Naive thymus-derived CD4-positive, alpha-beta T cell (primary cell): ENCODE data around the gene RASAL2. TPM values are rescaled to one million over a fixed set of nuclear protein-coding genes. Genes with fewer than 3 reads are reported as not detected.
A peak's percentile ranks its signal among the peaks of the same experiment; 100 is the strongest.

Source experiments
- ATAC-seq: fragments of 150-1000 bp; cut with Tn5 transposase; 2 replicates; pipeline ENCODE4 v1.10.0; 2021; ENCODE audit warnings: mild to moderate bottlenecking, moderate library complexity
- CTCF ChIA-PET: fragments of 350-600 bp; sonication (Branson Sonifier 250); formaldehyde crosslinking; loops from one replicate; lab custom pipeline; 2021; ENCODE audit warnings: antibody characterized with exemption; lab: Charles Lee
- POLR2A ChIA-PET: fragments of 350-600 bp; sonication (Branson Sonifier 250); formaldehyde crosslinking; loops from one replicate; lab custom pipeline; 2021; ENCODE audit warnings: antibody characterized with exemption, inconsistent platforms; lab: Charles Lee
- DNase-seq, 9 donors: peaks; one replicate each; pipeline versions ENCODE4 v3.0.0 to v3.0.0-alpha.2; 2020 to 2022; ENCODE audit warnings: mixed read lengths in 1 of 9
- H3K27ac ChIP-seq: one replicate; pipeline ENCODE4 v1.7.0; 2013; ENCODE audit warnings: mild to moderate bottlenecking, low read depth, low read length, moderate library complexity
- H3K27me3 ChIP-seq, 2 donors: one replicate each; pipeline ENCODE4 v1.7.0; 2013; ENCODE audit warnings: low read length in 2 of 2, mild to moderate bottlenecking in 2 of 2, moderate library complexity in 2 of 2; ENCODE audit not compliant: control insufficient read depth in 2 of 2, insufficient read depth in 2 of 2
- H3K36me3 ChIP-seq, 3 experiments: 1 replicate in 2 of 3; 2 replicates in 1 of 3; pipeline ENCODE4 v1.7.0; 2013; ENCODE audit warnings: low read length in 3 of 3, mild to moderate bottlenecking in 3 of 3, moderate library complexity in 1 of 3; ENCODE audit not compliant: insufficient read depth in 3 of 3, control insufficient read depth in 2 of 3
- H3K4me1 ChIP-seq, 2 donors: one replicate each; pipeline ENCODE4 v1.7.0; 2013; ENCODE audit warnings: low read length in 2 of 2, mild to moderate bottlenecking in 2 of 2, moderate library complexity in 1 of 2; ENCODE audit not compliant: control insufficient read depth in 2 of 2, insufficient read depth in 2 of 2
- H3K4me3 ChIP-seq: 2 replicates; pipeline ENCODE4 v1.7.0; 2013; ENCODE audit warnings: mild to moderate bottlenecking, low read length
- H3K9me3 ChIP-seq, 3 experiments: 1 replicate in 2 of 3; 2 replicates in 1 of 3; pipeline ENCODE4 v1.7.0; 2013; ENCODE audit warnings: low read length in 3 of 3; ENCODE audit not compliant: control insufficient read depth in 2 of 3
- H3K27ac Mint-ChIP-seq, 9 donors: one replicate each; pipeline ENCODE4 v1.8.0; 2020 to 2022; ENCODE audit warnings: mixed read lengths in 9 of 9, mild to moderate bottlenecking in 8 of 9, moderate library complexity in 5 of 9, inconsistent platforms in 2 of 9
- H3K27me3 Mint-ChIP-seq, 5 donors: one replicate each; pipeline ENCODE4 v1.8.0; 2021 to 2022; ENCODE audit warnings: mixed read lengths in 5 of 5, mild to moderate bottlenecking in 1 of 5
- H3K36me3 Mint-ChIP-seq, 5 donors: one replicate each; pipeline ENCODE4 v1.8.0; 2020 to 2022; ENCODE audit warnings: mixed read lengths in 5 of 5, mild to moderate bottlenecking in 3 of 5, inconsistent platforms in 1 of 5
- H3K4me1 Mint-ChIP-seq, 7 donors: one replicate each; pipeline ENCODE4 v1.8.0; 2020 to 2022; ENCODE audit warnings: mixed read lengths in 7 of 7, mild to moderate bottlenecking in 3 of 7, inconsistent platforms in 1 of 7
- H3K4me3 Mint-ChIP-seq, 10 donors: one replicate each; pipeline ENCODE4 v1.8.0; 2020 to 2022; ENCODE audit warnings: mild to moderate bottlenecking in 10 of 10, mixed read lengths in 10 of 10, moderate library complexity in 6 of 10, inconsistent platforms in 2 of 10
- H3K9me3 Mint-ChIP-seq, 11 donors: one replicate each; pipeline ENCODE4 v1.8.0; 2020 to 2022; ENCODE audit warnings: mixed read lengths in 11 of 11, mild to moderate bottlenecking in 4 of 11, inconsistent platforms in 1 of 11, moderate library complexity in 1 of 11
- intact Hi-C, 2 donors: fragments of 100-400 bp; cut with micrococcal nuclease; formaldehyde crosslinking; loops; one replicate each; pipeline ENCODE4 v1.15.1; 2023
- polyA plus RNA-seq, 2 donors: library from polyadenylated mRNA; unstranded; fragments of 300-500 nt; fragmentation: Illumina TruSeq; gene quantifications; one replicate each; pipeline ENCODE4 v1.2.3, GENCODE V29; 2021
- total RNA-seq, 6 experiments: library from RNA in 5 of 6; stranded (reverse) in 5 of 6; gene quantifications; 1 replicate in 5 of 6; 2 replicates in 1 of 6; pipeline ENCODE4 v1.2.3 and lab custom pipeline; 2021 to 2026

Gene RASAL2
- total and polyA plus RNA-seq, 7 experiments from 2014 or later: 0.11 to 0.69 (median 0.15) TPM; not detected in 3

GRCh38 chr1:178407655-178408054, 313.8 kb downstream of the RASAL2 start:
- POLR2A ChIA-PET: no interaction called here

GRCh38 chr1:178408871-178409270, 315.0 kb downstream of the RASAL2 start:
- peaks cover 0 to 7% (median 2%) of the 10 kb centered on the region in 11 donors for H3K9me3 Mint-ChIP-seq
- intact Hi-C loops: no loop called here

More at GRCh38 chr1:178407655-178408054, 313.8 kb downstream of the RASAL2 start:
- Histone ChIP-seq H3K27me3 (peaks cover 0 to 4% of the 10 kb centered on the region in 2 donors), H3K9me3 (no peaks in the 10 kb centered on the region), H3K27ac (no peak overlapping the region), H3K4me3 (no peak overlapping the region), H3K36me3 (no peaks in the 10 kb centered on the region), H3K4me1 (no peaks in the 10 kb centered on the region)
- Mint-ChIP-seq H3K9me3 (peaks cover 0 to 7% (median 2%) of the 10 kb centered on the region in 11 donors), H3K27ac (no peak overlapping the region), H3K4me3 (no peak overlapping the region), H3K4me1 (no peaks in the 10 kb centered on the region), H3K36me3 (peaks cover 0 to 3% (median 0%) of the 10 kb centered on the region in 5 donors), H3K27me3 (peaks cover 0 to 30% (median 15%) of the 10 kb centered on the region in 5 donors)
- no peak for ATAC-seq
- CTCF ChIA-PET: no interaction called here
- intact Hi-C loops: no loop called here
- DNase-seq: no peak

GRCh38 chr1:178409541-178409940, 315.6 kb downstream of the RASAL2 start:
- POLR2A ChIA-PET: no interaction called here

More at GRCh38 chr1:178408871-178409270, 315.0 kb downstream of the RASAL2 start:
- Mint-ChIP-seq H3K27me3 (peaks cover 0 to 30% (median 15%) of the 10 kb centered on the region in 5 donors), H3K4me1 (peaks cover 0 to 2% (median 0%) of the 10 kb centered on the region in 7 donors), H3K4me3 (no peak overlapping the region), H3K27ac (no peak overlapping the region), H3K36me3 (peaks cover 0 to 3% (median 0%) of the 10 kb centered on the region in 5 donors)
- H3K9me3 ChIP-seq: no peaks in the 10 kb centered on the region
- no peaks in the 10 kb centered on the region for H3K36me3 ChIP-seq
- ATAC-seq (peak; percentile 38), DNase-seq (no peak)
- POLR2A ChIA-PET: no interaction called here
- no peaks in the 10 kb centered on the region for H3K4me1 ChIP-seq
- H3K27me3 ChIP-seq: peaks cover 0 to 4% of the 10 kb centered on the region in 2 donors
- no peak overlapping the region for H3K27ac ChIP-seq
- no peak overlapping the region for H3K4me3 ChIP-seq
- CTCF ChIA-PET: no interaction called here

GRCh38 chr1:178411756-178412399, 318.0 kb downstream of the RASAL2 start:
- no peak overlapping the region for H3K4me3 Mint-ChIP-seq
- no peaks in the 10 kb centered on the region for H3K36me3 ChIP-seq
- no peak overlapping the region for H3K27ac Mint-ChIP-seq
- H3K27ac ChIP-seq: no peak overlapping the region
- no peaks in the 10 kb centered on the region for H3K9me3 ChIP-seq
- H3K27me3 Mint-ChIP-seq: peaks cover 0 to 26% (median 15%) of the 10 kb centered on the region in 5 donors
- peaks cover 0 to 3% (median 0%) of the 10 kb centered on the region in 5 donors for H3K36me3 Mint-ChIP-seq
- H3K4me1 ChIP-seq: no peaks in the 10 kb centered on the region
- intact Hi-C loops: no loop called here
- ChIA-PET CTCF (no interaction called here), POLR2A (no interaction called here)
- H3K4me3 ChIP-seq: no peak overlapping the region
- peaks cover 0 to 2% (median 0%) of the 10 kb centered on the region in 7 donors for H3K4me1 Mint-ChIP-seq
- H3K9me3 Mint-ChIP-seq: peaks cover 0 to 9% (median 5%) of the 10 kb centered on the region in 11 donors
- DNase-seq (no peak), ATAC-seq (no peak)
- H3K27me3 ChIP-seq: peaks cover 0 to 4% of the 10 kb centered on the region in 2 donors

More at GRCh38 chr1:178409541-178409940, 315.6 kb downstream of the RASAL2 start:
- no peak overlapping the region for H3K4me3 Mint-ChIP-seq
- no peaks in the 10 kb centered on the region for H3K36me3 ChIP-seq
- intact Hi-C loops: no loop called here
- H3K27me3 Mint-ChIP-seq: peaks cover 0 to 30% (median 15%) of the 10 kb centered on the region in 5 donors
- peaks cover 0 to 2% (median 0%) of the 10 kb centered on the region in 7 donors for H3K4me1 Mint-ChIP-seq
- no peaks in the 10 kb centered on the region for H3K9me3 ChIP-seq
- H3K36me3 Mint-ChIP-seq: peaks cover 0 to 3% (median 0%) of the 10 kb centered on the region in 5 donors
- H3K9me3 Mint-ChIP-seq: peaks cover 0 to 7% (median 2%) of the 10 kb centered on the region in 11 donors
- H3K4me1 ChIP-seq: no peaks in the 10 kb centered on the region
- H3K27ac Mint-ChIP-seq: no peak overlapping the region
- no peak overlapping the region for H3K4me3 ChIP-seq
- CTCF ChIA-PET: no interaction called here
- ATAC-seq (no peak), DNase-seq (no peak)
- no peak overlapping the region for H3K27ac ChIP-seq
- peaks cover 0 to 4% of the 10 kb centered on the region in 2 donors for H3K27me3 ChIP-seq

GRCh38 chr1:178412400-178412770, 318.5 kb downstream of the RASAL2 start:
- POLR2A ChIA-PET: no interaction called here
- CTCF ChIA-PET: no interaction called here

GRCh38 chr1:178417858-178418257, 324.0 kb downstream of the RASAL2 start:
- no peaks in the 10 kb centered on the region for H3K4me1 ChIP-seq
- peaks cover 0 to under 1% (median 0%) of the 10 kb centered on the region in 7 donors for H3K4me1 Mint-ChIP-seq
- H3K27ac Mint-ChIP-seq: no peak overlapping the region
- no peak for DNase-seq
- no peak for ATAC-seq
- intact Hi-C loops: no loop called here
- H3K27ac ChIP-seq: no peak overlapping the region
- H3K27me3 Mint-ChIP-seq: peaks cover 0 to 4% (median 0%) of the 10 kb centered on the region in 5 donors
- H3K36me3 Mint-ChIP-seq: no peaks in the 10 kb centered on the region
- H3K4me3 ChIP-seq: no peak overlapping the region
- no peaks in the 10 kb centered on the region for H3K9me3 ChIP-seq
- no peak overlapping the region for H3K4me3 Mint-ChIP-seq
- ChIA-PET POLR2A (no interaction called here), CTCF (no interaction called here)
- H3K9me3 Mint-ChIP-seq: peaks cover 0 to 9% (median 5%) of the 10 kb centered on the region in 11 donors
- no peaks in the 10 kb centered on the region for H3K36me3 ChIP-seq
- no peaks in the 10 kb centered on the region for H3K27me3 ChIP-seq

More at GRCh38 chr1:178412400-178412770, 318.5 kb downstream of the RASAL2 start:
- Mint-ChIP-seq H3K4me1 (peaks cover 0 to 2% (median 0%) of the 10 kb centered on the region in 7 donors), H3K4me3 (no peak overlapping the region), H3K27ac (no peak overlapping the region), H3K36me3 (peaks cover 0 to 3% (median 0%) of the 10 kb centered on the region in 5 donors), H3K9me3 (peaks cover 0 to 13% (median 9%) of the 10 kb centered on the region in 11 donors), H3K27me3 (peaks cover 0 to 26% (median 15%) of the 10 kb centered on the region in 5 donors)
- Histone ChIP-seq H3K9me3 (no peaks in the 10 kb centered on the region), H3K27ac (no peak overlapping the region), H3K36me3 (no peaks in the 10 kb centered on the region), H3K27me3 (peaks cover 0 to 4% of the 10 kb centered on the region in 2 donors), H3K4me3 (no peak overlapping the region), H3K4me1 (no peaks in the 10 kb centered on the region)
- ATAC-seq (no peak), DNase-seq (no peak)
- intact Hi-C loops: no loop called here
